PC-9 (cell line): ENCODE results near the gene SLC1A2.

Experiments used
- CTCF ChIP-seq: fragments of 200-600 bp; sonication (generic); conservative IDR thresholded peaks from 2 replicates; pipeline ENCODE4 v1.6.1; 2017; ENCODE audit warnings: mixed run types, antibody characterized with exemption, mild to moderate bottlenecking, moderate library complexity
- EZH2 ChIP-seq: fragments of 200-600 bp; sonication (generic); IDR thresholded peaks from 2 replicates; pipeline ENCODE4 v1.8.0; 2017; ENCODE audit warnings: antibody characterized with exemption, low read depth

- TF ChIP-seq EZH2 (no peak), CTCF (no peak)
Observed at GRCh38 chr11:35207471-35208403, 211.6 kb downstream of the SLC1A2 start.
